GM21390 (cell line): ENCODE results near the gene KCNMA1.

Experiments
- ATAC-seq: cut with Tn5 transposase; IDR thresholded peaks from one replicate; pipeline ENCODE4 v1.9.1; 2021; ENCODE audit not compliant: unreplicated experiment

KCNMA1 gene

DNA sequence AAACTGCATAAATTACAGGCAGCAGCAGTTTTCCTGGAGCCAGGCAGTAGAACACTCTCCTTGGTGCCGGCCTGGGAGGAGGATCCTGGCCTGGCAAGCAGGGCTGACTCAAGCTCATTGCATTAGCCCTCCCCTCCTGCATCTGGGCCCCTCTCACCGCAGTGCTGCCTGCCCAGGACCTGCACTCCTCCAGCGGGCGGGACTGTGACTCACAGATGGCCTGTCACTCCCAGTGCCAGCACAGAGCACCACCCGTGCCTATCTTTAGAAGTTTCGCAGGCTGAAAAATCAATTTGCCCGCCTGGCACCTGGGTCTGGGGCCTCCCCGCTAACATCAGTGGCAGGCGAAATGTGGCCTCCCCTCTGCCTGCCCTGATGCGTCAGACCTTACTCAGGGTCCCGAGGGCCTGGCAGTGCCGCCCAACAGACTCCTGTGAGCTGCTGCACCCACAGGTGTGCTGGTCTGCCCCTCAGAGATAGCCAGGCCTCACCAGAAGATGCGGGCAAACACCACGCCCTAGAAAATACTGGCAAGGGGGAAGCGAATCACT lies 123.8 kb downstream of the KCNMA1 start:
- ATAC-seq = no peak

DNA sequence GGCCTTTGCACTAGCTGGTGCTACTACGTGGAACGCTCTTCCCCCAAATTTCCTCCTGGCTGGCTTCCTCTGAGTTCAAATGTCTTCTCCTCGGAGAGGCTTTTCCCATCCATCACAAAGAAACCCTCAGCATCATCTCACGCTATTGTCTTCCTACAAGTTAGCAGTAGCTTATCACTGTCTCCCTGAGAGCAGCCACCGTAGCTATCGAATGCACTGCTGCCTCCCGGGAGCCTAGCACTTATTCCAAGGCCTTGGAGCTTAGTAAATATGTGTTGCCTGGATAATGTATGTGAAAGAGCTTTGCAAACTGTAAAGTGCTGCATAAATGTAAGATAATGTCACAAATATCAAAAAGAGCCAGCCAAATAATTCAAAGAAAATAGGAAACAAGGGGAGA lies 124.4 kb downstream of the KCNMA1 start:
- no peak for ATAC-seq

DNA sequence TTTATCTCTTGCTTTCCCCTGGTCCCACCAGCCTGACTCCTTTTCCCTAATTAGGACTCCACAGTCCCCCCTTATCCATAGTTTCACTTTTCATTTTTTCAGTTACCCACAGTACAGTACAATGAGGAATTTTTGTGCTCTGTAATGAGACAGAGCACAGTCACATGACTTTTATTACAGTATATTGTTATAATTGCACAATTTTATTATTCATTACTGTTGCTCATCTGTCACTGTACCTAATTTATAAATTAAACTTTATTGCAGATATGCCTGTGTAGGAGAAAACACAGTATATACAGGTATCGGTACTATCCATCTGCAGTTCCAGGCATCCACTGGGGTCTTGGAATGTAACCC lies 125.4 kb downstream of the KCNMA1 start:
- no peak for ATAC-seq

DNA sequence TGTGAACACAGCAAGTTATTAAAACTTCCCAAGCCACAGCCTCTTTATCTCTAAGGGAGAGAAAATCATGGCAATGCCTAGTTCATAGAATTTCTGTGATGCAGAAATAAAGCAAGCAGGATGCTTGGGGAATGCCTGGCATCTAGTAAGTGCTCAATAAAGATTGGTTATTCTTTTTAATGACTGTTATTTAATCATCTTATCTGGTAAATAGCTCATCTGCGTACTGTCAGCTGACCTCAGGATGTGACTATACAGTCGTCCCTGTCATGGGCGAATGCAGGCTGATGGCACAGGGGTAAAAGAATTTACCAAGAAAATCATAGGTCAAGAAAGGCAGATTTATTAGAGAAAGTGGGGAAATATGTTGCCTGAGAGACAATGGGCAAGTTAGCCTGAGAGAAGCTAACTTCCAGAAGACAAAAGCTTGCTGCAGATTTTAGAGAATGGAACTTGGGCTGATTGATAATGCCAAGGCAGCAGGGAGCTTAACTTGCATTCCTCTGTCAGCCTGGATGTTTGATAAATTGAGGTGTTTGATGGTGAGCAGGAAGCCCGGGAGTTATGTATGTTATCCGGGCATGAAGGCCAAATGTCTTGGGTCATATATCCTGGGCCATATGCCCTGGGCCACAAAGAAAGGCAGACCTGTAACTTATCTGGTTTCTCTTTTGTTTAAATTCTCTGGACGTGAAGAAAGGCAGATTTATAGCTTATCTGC lies 126.0 kb downstream of the KCNMA1 start:
- ATAC-seq = no peak

DNA sequence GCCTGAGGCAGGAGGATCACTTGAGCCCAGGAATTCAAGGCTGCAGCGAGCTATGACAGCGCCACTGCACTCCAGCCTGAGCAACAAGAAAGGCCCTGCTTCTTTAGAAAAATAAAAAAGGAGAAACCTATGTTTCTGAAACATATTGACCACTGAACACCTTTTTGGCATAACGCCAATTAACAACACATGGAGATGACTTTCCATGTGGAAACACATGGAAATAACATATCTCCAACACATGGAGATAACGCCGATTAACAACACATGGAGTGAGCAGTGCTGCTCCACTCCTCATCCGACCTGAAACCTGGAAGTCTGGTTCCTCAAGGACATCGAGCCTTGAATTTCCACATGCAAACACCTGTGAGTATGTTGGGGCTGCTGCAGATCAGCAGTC lies 126.9 kb downstream of the KCNMA1 start:
- ATAC-seq = no peak

DNA sequence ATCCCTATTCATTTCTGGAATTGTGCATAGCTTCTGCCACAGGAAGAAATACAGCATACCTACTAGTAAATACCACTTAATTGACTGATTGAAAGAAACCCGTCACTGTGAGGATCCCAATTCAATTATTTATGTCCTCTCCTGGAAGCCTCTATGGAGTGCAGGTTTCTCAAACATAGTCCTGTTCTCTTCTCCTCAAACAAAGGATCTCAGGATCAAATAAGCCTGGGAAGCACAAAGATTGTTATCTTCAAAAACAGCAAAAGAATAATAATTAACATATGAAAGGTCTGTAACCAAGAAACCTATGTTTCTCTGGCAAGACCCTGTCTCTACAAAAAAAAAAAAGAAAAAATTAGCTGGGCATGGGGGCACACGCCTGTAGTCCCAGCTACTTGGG lies 127.3 kb downstream of the KCNMA1 start:
- no peak for ATAC-seq

DNA sequence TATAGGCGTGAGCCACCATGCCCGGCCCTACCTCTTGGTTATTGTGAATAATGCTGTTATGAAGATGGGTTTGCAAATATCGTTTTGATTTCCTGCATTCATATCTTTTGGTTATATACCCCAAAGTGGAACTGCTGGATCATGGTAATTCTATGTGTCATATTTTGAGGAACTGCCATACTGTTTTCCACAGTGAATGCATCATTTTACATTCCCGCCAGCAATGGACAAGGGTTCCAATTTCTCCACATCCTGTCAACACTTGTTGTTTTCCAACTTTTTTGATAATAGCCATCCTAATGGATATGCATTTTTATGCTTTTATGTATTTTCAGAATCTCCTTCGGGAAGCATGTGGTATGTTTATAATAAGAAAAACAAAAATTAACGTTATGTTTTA lies 128.2 kb downstream of the KCNMA1 start:
- ATAC-seq = no peak

DNA sequence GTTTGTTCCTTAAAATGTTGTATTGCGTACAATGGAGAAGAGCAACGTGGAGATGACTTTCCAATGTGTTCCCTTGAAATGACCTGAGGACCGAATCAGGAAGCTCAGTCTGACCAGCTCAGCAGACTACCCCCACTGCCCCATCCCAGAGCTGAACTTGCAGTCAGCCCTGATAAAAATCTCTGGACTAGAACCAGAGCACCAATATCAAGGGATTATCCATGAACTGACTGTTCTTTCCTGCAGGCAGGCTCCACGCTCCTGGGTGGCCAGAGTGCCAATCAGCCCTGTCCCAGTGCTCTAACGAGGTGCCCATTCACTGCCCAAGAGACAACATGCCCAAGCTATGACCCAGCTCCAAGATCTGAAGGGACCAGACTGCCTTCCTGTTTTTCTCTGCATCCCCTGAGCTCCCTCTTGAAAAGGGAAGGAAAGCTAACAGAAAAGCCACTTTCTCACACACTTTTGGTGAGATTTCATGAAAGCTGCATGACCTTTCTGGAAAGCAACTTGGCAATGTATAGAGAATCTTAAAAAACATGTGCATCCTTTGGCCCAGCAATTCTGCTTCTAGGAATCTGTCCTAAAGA lies 130.2 kb downstream of the KCNMA1 start:
- no peak for ATAC-seq

DNA sequence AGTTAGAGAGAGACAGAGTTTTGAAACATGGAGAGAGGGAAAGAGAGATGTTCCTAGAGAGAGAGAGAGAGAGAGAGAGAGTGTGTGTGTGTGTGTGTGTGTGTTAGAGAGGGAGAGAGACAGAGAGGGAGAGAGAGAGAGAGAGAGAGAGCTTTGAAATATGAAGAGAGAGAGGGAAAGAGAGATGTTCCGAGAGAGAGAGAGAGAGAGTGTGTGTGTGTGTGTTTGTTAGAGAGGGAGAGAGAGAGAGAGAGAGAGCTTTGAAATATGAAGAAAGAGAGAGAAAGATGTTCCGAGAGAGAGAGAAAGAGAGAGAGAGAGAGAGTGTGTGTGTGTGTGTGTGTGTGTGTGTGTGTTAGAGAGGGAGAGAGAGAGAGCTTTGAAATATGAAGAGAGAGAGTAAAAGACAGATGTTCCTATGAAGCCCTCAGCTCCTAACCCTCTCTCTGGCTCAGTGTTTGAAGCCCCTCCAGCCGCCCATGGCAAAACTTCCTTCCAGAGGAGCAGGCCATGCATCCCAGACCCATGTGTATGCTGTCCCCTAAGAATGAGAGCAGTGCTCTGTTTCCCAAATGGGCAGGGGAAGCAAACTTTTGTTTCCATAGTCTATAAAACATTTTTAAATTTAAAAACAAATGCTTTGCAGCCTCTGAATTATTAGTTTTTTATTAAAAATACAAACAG lies 130.9 kb downstream of the KCNMA1 start:
- ATAC-seq = no peak

DNA sequence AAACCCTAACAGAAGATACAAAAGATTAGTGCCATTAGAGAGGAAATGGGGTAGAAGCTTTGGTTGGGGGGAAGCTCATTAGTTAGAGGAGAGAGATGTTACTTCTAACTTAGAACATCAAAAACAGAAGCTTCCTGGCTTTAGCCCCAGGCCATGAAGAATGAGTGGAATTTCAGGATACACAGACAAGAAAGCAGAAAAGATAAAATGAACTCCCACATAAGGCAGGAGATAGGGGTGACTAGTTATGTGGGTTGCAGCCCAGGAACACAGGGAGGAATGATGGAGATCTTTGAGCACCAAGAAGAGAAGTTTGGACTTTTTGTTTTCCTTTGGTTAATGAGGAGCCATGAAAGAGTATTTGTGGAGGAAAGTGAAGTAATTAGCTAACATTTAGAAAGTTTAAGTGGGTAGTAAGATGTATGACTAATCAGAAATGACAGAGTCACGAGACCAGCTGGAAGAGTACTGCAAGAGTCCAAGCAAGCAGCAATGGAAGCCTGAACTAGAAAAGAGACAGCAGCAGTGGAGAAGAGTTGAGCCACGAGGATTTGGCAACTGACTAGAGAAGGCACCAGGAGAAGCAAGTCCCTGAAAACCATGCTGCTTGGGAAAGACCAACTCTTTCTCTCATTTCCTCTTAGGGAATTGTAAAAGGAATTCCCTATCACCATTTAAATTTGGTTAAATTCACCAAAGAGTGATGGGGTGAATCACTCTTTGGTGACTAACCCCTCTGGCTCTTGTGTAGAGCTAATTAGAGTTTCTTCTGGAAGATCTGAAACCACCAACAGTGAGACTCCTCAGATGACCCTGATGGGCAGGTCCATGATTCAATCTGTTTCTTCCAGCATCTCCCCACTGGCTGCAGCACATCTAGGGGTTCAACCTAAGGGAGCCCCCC lies 131.9 kb downstream of the KCNMA1 start:
- no peak for ATAC-seq

DNA sequence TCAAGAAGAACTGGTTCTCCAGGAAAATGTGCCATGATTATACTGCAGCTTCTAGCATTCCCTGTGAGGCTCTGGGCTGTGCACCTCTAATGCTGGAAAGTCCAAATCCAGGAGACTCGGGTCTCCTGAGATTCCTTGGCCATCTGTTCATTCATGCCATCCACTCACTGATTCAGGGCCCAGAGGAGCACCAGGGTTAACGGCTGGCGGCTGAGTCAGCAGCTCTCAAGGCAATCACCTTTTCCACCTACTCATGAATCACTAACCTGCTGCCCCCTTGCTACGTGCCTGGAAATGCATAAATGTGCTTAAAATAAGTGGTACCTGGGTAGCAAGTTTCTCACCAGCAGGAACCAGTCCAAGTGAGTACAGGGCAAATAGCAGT lies 132.7 kb downstream of the KCNMA1 start:
- no peak for ATAC-seq

DNA sequence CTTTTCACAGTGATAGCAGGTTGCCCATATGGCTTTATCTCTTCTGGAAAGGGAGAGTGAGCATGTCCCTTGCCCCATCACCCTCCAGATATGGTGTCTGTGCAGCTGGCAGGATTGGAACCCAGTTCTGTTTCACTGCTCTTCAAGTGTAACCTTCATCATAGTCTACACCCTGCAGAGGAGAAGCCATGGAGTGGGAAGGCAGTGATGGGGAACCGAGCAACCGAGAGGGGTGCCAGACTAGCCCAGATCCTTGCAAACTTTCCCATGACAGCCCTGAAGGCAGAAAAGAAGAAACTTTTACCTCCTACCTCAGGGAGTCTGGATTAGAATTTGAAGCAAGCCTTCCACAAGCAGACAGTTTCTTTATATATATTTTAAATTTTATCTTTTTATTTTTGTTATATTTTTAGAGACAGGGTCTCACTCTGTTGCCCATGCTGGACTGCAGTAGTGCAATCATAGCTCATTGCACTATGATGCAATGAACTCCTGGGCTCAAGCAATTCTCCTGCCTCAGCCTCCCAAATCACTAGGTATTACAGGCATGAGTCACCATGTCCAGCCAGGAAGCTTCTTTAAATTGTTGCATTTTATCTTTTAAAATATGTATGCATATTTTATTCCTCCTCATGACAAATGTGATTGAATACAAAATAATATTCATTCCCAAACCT lies 133.3 kb downstream of the KCNMA1 start:
- ATAC-seq = no peak

DNA sequence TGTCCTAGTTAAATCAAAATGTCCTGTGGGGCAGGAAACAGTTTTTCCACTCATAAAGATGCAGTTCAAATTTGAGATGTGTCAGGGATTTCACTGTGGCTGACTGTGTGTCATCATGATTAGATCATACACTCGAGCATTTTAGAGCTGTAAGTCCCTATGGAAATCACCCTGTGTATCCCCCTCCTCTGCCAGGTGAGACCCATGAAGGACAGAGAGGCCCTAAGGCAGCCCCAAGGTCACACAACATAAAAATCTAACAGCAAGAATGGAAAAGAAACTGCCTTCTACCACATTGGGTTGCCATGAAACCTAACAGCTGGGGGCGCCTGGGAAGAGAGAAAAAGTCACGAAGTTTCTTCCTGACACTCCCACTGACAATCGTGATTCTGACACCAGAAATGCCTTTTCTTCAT lies 135.8 kb downstream of the KCNMA1 start:
- ATAC-seq = no peak

DNA sequence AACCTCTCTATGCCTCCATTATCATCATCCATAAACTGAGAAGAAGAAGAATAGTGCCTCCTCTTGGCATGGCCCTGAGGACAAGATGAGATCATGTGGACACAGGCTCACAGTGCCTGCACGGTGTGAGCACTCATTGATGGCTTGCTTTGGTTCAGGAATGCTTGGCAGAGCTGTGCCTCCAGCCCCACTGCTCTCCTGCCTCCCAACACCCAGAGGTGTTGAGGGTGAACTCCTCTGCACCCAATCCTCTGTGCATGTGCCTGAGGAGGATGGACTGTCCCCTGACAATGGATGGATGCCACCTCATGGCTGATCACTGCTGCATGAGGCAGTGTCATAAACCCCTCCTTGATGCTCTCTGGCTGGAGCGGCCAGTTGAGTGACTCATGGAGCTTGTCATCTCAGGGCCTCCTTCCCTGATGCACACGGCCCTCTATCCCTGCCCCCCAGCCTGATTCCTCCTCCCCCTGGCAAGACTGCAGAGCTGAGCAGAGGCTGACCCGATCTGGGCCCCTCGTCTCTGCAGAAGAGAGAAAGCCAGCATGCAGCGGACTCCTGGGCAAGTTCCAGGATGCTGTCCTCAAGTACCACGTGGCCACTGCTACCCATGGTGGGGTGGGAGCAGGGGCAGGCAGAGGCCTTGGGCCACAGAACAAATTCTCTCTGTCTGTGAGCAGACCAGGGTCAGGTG lies 136.3 kb downstream of the KCNMA1 start:
- ATAC-seq = peak; percentile 4

DNA sequence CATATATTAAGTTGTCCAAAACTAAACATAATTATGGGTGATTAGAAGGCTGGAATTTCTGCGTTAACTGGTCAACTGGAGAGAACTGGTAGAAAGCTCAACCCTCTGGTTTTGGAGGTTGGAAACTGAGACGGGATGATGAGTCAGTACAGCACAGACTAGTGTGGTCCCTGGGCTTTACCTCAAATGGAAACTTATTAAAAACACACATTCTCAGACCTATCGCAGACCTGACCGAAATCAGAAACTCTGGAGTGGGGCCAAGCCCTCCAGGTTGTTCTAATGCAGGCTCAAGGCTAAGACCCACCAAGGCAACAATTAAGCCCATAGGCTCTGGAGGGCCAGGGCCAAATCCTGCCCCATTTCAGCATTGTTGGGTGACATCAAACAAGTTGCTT lies 136.9 kb downstream of the KCNMA1 start:
- peak; percentile 68 for ATAC-seq

DNA sequence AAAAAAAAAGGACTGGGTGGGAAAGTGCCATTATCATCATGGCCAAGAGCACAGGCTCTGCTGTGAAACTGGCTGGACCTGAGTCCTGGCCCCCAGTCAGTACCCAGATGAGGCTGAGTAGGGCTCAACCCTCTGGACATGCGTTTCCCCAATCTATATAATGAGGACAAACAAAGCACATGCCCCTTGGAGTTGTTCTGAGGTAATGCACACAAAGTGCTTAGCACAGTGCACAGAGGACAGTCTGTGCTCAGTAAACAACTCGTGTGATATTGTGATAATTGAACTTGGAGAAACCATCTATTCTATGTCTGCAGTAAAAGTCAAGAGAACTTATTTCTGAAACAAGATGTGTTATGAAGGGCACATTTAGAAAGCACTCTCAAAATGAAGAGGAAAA lies 138.8 kb downstream of the KCNMA1 start:
- no peak for ATAC-seq

DNA sequence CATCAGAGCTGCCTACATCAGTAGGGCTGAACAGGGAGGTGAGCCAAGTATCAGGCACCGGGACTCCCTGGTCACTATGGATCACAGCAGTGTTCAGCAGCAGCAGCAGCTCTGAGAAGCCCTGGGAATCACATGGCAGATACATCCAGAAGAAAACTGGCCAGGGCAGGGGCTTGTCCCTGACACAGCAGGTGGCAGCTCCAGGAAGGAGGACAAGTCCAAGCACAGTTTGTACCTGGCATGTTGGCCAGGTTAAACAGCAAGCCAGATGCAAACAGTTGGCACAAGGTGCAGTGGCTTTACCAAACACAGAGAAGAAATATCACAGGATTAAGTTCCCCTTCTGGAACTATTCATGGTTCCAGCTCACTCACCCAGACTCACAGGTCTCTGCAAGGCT lies 139.4 kb downstream of the KCNMA1 start:
- no peak for ATAC-seq

DNA sequence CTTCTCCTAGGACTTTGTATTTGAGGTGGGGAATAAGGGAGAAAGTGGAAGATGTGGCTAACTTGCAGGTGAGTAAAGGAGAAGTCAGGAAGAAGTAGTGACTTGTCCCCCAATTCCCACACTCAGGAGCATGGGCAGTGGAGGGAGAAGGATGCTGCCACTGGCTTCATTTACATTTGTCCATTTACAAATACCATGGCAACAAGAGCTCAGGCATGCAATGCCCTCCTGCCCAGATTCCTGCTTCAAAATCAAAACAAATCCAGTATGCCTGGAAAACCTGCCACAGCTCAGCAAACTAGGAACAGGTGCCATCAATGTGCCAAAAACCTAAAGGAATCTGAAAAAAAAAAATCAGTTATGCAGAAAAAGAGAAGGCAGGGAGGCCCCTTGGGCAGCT lies 139.9 kb downstream of the KCNMA1 start:
- no peak for ATAC-seq

DNA sequence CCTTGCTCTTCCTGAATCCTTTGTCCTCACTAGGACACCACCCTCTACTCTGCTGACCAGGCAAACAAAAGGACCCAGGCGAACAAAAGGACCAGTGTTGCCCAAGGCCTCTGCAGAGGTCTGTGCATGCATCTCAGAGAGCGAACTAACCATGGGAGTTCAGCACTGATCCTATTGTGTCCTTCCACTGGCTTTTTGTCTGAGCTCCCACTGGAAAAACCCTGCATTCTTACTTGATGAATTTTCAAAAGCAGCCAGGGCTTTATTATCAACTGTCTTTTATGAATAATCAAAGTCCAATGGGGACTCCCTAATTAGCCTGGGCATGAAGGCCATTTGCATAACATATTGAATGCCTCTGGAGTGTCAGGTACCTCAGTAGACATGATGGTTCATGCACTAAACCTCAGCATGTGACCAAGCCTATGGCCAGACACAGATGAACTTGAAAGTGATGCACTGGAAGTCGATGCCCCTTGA lies 140.6 kb downstream of the KCNMA1 start:
- ATAC-seq = no peak
